ENCODE data around the gene PRRC2B. TPM values are rescaled to one million over a fixed set of nuclear protein-coding genes. Genes with fewer than 3 reads are reported as not detected.

PRRC2B gene
- total and polyA plus RNA-seq, 8 donors, result 26.3 to 251 (median 71.8) TPM

DNA sequence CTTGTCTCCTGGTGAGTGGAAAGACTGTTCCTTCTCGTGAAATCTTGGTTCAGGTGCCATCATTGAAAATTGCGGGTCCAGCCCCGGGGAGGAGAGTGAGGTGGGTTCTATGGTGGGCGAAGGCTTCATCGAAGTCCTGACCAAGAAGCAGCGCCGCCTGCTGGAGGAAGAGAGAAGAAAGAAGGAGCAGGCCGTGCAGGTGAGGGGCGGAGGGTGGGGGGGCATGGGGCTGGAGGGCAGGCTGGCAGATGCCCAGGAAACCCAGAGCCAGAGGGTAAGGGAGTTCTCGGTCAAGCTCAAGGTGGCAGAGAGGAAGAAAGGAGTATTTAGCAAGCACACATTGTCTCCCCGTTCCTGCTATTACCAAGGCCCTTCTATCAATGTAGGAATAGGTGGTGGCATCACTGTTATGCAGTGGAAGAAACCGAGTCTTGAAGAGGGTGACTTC, 84.6 kb downstream of the PRRC2B start:
- Histone ChIP-seq H3K4me1 (peaks cover 0 to 6% (median 0%) of the 10 kb centered on the region in 4 donors), H3K9me3 (no peaks in the 10 kb centered on the region), H3K4me3 (no peak overlapping the region), H3K27me3 (no peaks in the 10 kb centered on the region), H3K27ac (no peak overlapping the region), H3K36me3 (peaks cover 92 to 100% (median 98%) of the 10 kb centered on the region in 4 donors)
- intact Hi-C loops (cut with DNase I; ENCODE audit: low total_unique reads), result no loop called here
- peak; percentile 62 to 79 for DNase-seq
- peak in 5 of 7 experiments; percentile 16 to 69 (median 52) for TF ChIP-seq CTCF (IDR thresholded peaks at IDR 0.05)
- no peak for TF ChIP-seq POLR2AphosphoS5 (IDR thresholded peaks at IDR 0.05)
- WGBS, 5 donors, result 39 to 55% (median 45%) methylated on average over 12 of the region's 12 CpGs

- Histone ChIP-seq H3K27me3 (no peaks in the 10 kb centered on the region), H3K27ac (no peak overlapping the region), H3K9me3 (no peaks in the 10 kb centered on the region), H3K4me1 (peaks cover 0 to 10% (median 0%) of the 10 kb centered on the region in 4 donors), H3K36me3 (peaks cover 92 to 100% (median 98%) of the 10 kb centered on the region in 4 donors), H3K4me3 (no peak overlapping the region)
- no peak for DNase-seq
- TF ChIP-seq EP300 (IDR thresholded peaks at IDR 0.05) (no peak), POLR2A (IDR thresholded peaks at IDR 0.05) (no peak), CTCF (IDR thresholded peaks at IDR 0.05) (no peak)
- WGBS, 5 donors, result 90 to 93% (median 91%) methylated on average over 10 of the region's 10 CpGs
- intact Hi-C loops (cut with DNase I; ENCODE audit: low total_unique reads), result no loop called here
These were observed 85.0 kb downstream of the PRRC2B start for GRCh38 chr9:131478911-131479310.

DNA sequence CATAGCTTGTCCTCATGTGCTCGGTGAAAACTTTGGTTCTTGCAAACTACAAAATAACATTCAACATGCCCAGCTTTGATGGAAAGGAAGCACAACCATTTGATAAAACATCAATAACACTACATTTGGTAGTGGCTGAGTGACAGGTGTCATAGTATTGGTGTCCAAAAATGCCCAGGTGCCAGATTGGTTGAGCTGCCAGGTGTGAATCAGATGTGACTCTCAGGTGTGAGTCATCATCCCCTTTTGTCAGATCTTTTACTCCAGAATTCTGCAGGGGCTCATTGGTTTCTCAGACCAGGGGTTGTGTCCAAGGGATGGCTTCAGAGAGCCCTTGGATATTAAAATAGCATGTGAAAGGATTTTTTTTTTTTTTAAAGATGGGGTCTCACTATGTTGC, 86.4 kb downstream of the PRRC2B start:
- DNase-seq, result no peak
- Histone ChIP-seq H3K36me3 (peaks cover 92 to 100% (median 98%) of the 10 kb centered on the region in 4 donors), H3K27me3 (no peaks in the 10 kb centered on the region), H3K4me1 (peaks cover 0 to 10% (median 2%) of the 10 kb centered on the region in 4 donors), H3K4me3 (no peak overlapping the region), H3K27ac (no peak overlapping the region), H3K9me3 (no peaks in the 10 kb centered on the region)
- 94 to 100% (median 98%) methylated on average over 1 of the region's 1 CpG for whole genome bisulfite sequencing, 5 donors
- intact Hi-C loops (cut with DNase I; ENCODE audit: low total_unique reads), result no loop called here
- no peak for TF ChIP-seq POLR2A (IDR thresholded peaks at IDR 0.05)
- no peak for TF ChIP-seq POLR2AphosphoS5 (IDR thresholded peaks at IDR 0.05)
- no peak for TF ChIP-seq CTCF (IDR thresholded peaks at IDR 0.05)
- TF ChIP-seq EP300 (IDR thresholded peaks at IDR 0.05), result no peak

GRCh38 chr9:131481441-131482342, 87.8 kb downstream of the PRRC2B start:
- Histone ChIP-seq H3K4me1 (peaks cover 0 to 10% (median 2%) of the 10 kb centered on the region in 4 donors), H3K27ac (peak overlapping the region in 1 of 5 donors; percentile 64), H3K36me3 (peaks cover 92 to 100% (median 98%) of the 10 kb centered on the region in 4 donors), H3K4me3 (no peak overlapping the region), H3K9me3 (no peaks in the 10 kb centered on the region), H3K27me3 (no peaks in the 10 kb centered on the region)
- no peak for DNase-seq
- intact Hi-C loops (cut with DNase I; ENCODE audit: low total_unique reads), result no loop called here
- WGBS, 5 donors, result 81 to 87% (median 84%) methylated on average over 17 to 19 of the region's 19 CpGs
- TF ChIP-seq CTCF (IDR thresholded peaks at IDR 0.05), result no peak
- TF ChIP-seq POLR2AphosphoS5 (IDR thresholded peaks at IDR 0.05), result no peak

Measured in stomach (tissue), 9 donors.